ENCODE results near the gene ZNF813. TPM values are rescaled to one million over a fixed set of nuclear protein-coding genes. Genes with fewer than 3 reads are reported as not detected.

Gene ZNF813
- total and polyA plus RNA-seq, 2 donors from 2014 or later: 1.2 to 5.1 TPM

DNA sequence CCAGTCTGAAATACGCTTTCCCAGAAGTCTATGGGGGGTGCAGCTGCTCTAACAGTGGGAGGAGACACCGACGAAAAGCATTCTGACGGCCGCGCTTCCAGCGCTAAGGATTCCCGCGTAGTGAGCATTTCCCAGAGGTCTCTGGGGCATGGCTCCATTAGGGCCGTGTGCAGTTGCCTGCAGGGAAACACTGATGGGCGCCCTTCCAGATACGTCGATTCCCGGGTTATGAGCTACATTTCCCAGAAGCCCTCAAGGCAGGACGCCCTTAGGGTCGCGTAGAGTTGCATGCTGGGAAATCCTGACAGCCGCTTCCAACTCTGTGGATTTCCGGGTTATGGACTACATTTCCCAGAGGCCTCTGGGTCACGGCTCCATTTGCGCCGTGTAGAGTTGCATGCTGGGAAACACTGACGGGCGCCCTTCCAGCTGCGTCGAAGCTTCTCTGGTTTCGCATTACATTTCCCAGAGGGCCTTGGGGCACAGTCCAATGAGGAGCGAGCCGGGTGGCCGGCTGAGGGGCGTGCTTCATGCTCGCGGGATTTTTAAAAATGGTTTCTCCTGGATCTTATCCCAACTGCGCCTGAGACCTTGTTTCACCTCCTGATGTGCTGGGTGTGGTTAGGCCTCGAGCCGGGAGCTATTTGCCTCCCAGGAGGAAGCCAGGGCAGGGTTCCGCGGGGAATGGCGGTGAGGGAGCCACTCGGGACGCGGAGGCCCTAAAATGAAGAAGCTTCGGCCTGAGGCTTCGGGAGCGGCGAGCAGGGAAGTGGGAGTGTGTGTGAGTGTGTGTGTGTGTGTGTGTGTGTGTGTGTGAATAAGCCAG lies 53.2 kb downstream of the ZNF813 start:
- FAIRE-seq: peak; percentile 95

DNA sequence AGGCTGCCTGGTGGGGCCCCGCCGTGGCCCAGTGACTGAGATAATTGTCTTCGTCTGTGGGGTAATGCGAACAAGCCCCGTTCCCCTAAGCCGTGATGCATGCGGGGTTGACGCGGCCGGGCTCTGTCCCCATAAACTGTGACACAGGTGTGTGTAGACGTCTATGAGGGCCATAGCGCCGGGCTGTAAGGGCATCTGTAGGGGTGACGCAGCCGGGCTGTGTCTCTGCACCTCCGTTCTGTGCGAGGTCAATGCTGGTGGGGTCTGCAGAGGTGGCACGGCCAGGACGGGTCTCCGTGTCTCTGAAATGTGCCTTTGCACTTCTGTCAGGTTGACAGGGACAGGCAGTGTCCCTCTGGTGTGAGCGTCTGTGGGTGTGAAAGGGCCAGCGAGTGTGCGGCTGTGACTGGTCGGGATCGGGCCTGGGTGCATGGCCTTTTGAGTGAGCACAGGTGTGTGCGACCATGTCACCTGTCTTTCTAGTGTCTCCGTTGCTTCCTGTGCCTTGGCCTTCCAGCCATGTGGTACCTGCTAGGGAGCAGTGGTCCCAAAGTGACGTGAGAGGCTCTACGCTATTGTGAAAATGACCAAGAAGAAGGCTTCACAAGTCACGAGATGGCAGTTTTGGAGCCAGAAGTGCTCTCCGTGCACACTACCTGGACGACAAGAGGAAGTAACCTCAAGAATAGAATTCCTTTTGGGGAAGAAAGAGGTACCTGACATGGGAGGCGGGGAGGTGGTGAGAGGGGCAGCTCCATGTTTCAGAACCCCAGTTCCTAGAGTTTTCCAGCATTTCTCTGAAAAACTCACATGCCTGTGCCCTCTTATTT lies 54.1 kb downstream of the ZNF813 start:
- FAIRE-seq (no peak), DNase-seq (peak in 1 of 5 donors; percentile 76)
- intact Hi-C loops (cut with DNase I): no loop called here
- H3K9me3 ChIP-seq (ENCODE audit: control insufficient read depth in 2 of 3, insufficient read depth in 1 of 3, low read length in 3 of 3): peaks cover 0 to 11% (median 0%) of the 10 kb centered on the region in 3 donors
- TF ChIP-seq, protein P1, sequence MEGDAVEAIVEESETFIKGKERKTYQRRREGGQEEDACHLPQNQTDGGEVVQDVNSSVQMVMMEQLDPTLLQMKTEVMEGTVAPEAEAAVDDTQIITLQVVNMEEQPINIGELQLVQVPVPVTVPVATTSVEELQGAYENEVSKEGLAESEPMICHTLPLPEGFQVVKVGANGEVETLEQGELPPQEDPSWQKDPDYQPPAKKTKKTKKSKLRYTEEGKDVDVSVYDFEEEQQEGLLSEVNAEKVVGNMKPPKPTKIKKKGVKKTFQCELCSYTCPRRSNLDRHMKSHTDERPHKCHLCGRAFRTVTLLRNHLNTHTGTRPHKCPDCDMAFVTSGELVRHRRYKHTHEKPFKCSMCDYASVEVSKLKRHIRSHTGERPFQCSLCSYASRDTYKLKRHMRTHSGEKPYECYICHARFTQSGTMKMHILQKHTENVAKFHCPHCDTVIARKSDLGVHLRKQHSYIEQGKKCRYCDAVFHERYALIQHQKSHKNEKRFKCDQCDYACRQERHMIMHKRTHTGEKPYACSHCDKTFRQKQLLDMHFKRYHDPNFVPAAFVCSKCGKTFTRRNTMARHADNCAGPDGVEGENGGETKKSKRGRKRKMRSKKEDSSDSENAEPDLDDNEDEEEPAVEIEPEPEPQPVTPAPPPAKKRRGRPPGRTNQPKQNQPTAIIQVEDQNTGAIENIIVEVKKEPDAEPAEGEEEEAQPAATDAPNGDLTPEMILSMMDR (IDR thresholded peaks at IDR 0.05; ENCODE audit: borderline replicate concordance, extremely low read depth, insufficient read depth): no peak
- peaks cover 0 to 9% (median 0%) of the 10 kb centered on the region in 3 donors for H3K4me1 ChIP-seq (ENCODE audit: control insufficient read depth in 2 of 3, insufficient read depth in 2 of 3, low read depth in 1 of 3, low read length in 3 of 3)
- peak overlapping the region; percentile 65 to 85 (median 77) for H3K4me3 ChIP-seq (ENCODE audit: low read length in 3 of 3)
- peak overlapping the region in 1 of 3 donors; percentile 27 for H3K9ac ChIP-seq (ENCODE audit: low read length in 3 of 3)
- no peaks in the 10 kb centered on the region for H3K27me3 ChIP-seq (ENCODE audit: control insufficient read depth, insufficient read depth, low read length)
- H3K36me3 ChIP-seq (ENCODE audit: control insufficient read depth in 2 of 3, insufficient read depth in 3 of 3, low read length in 3 of 3): no peaks in the 10 kb centered on the region
- no peak overlapping the region for H3K27ac ChIP-seq (ENCODE audit: low read depth in 2 of 2, low read length in 2 of 2)

More for the DNA sequence above, 53.2 kb downstream of the ZNF813 start:
- Histone ChIP-seq H3K4me3 (ENCODE audit: low read length in 3 of 3) (peak overlapping the region; percentile 65 to 85 (median 77)), H3K36me3 (ENCODE audit: control insufficient read depth in 2 of 3, insufficient read depth in 3 of 3, low read length in 3 of 3) (no peaks in the 10 kb centered on the region), H3K27me3 (ENCODE audit: control insufficient read depth, insufficient read depth, low read length) (no peaks in the 10 kb centered on the region), H3K4me1 (ENCODE audit: control insufficient read depth in 2 of 3, insufficient read depth in 2 of 3, low read depth in 1 of 3, low read length in 3 of 3) (peaks cover 0 to 9% (median 0%) of the 10 kb centered on the region in 3 donors), H3K9ac (ENCODE audit: low read length in 3 of 3) (peak overlapping the region in 2 of 3 donors; percentile 27 to 42), H3K9me3 (ENCODE audit: control insufficient read depth in 2 of 3, insufficient read depth in 1 of 3, low read length in 3 of 3) (peaks cover 0 to 8% (median 0%) of the 10 kb centered on the region in 3 donors), H3K27ac (ENCODE audit: low read depth in 2 of 2, low read length in 2 of 2) (peak overlapping the region; percentile 45 to 66)
- DNase-seq: peak; percentile 98 to 100 (median 98)
- intact Hi-C loops (cut with DNase I): no loop called here
- TF ChIP-seq, protein P1 (IDR thresholded peaks at IDR 0.05; ENCODE audit: borderline replicate concordance, extremely low read depth, insufficient read depth): no peak

DNA sequence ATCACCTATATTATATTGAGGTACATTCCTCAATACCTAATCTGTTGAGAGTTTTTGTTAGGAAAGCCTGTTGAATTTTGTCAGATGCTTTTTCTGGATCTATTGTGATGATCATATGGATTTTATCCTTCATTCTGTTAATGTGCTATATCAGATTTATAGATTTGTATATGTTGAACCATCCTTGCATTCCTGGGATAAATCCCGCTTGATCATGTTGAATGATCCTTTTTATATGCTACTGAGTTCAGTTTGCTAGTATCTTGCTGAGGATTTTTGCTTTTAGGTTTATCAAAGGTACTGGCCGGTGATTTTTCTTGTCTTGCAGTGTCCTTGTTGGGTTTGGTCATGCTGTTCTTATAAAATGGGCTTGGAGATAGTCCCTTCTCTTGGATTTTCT lies 58.4 kb downstream of the ZNF813 start:
- peaks cover 0 to 8% (median 0%) of the 10 kb centered on the region in 3 donors for H3K9me3 ChIP-seq (ENCODE audit: control insufficient read depth in 2 of 3, insufficient read depth in 1 of 3, low read length in 3 of 3)
- DNase-seq (no peak), FAIRE-seq (no peak)
- H3K27ac ChIP-seq (ENCODE audit: low read depth in 2 of 2, low read length in 2 of 2): no peak overlapping the region
- no peaks in the 10 kb centered on the region for H3K36me3 ChIP-seq (ENCODE audit: control insufficient read depth in 2 of 3, insufficient read depth in 3 of 3, low read length in 3 of 3)
- intact Hi-C loops (cut with DNase I): no loop called here
- H3K4me3 ChIP-seq (ENCODE audit: low read length in 3 of 3): no peak overlapping the region
- no peak overlapping the region for H3K9ac ChIP-seq (ENCODE audit: low read length in 3 of 3)
- H3K27me3 ChIP-seq (ENCODE audit: control insufficient read depth, insufficient read depth, low read length): no peaks in the 10 kb centered on the region
- H3K4me1 ChIP-seq (ENCODE audit: control insufficient read depth in 2 of 3, insufficient read depth in 2 of 3, low read depth in 1 of 3, low read length in 3 of 3): peaks cover 0 to 9% (median 0%) of the 10 kb centered on the region in 3 donors
- TF ChIP-seq, protein P1 (IDR thresholded peaks at IDR 0.05; ENCODE audit: borderline replicate concordance, extremely low read depth, insufficient read depth): no peak
